Measurements from ENCODE around the gene AMOT.

DNA sequence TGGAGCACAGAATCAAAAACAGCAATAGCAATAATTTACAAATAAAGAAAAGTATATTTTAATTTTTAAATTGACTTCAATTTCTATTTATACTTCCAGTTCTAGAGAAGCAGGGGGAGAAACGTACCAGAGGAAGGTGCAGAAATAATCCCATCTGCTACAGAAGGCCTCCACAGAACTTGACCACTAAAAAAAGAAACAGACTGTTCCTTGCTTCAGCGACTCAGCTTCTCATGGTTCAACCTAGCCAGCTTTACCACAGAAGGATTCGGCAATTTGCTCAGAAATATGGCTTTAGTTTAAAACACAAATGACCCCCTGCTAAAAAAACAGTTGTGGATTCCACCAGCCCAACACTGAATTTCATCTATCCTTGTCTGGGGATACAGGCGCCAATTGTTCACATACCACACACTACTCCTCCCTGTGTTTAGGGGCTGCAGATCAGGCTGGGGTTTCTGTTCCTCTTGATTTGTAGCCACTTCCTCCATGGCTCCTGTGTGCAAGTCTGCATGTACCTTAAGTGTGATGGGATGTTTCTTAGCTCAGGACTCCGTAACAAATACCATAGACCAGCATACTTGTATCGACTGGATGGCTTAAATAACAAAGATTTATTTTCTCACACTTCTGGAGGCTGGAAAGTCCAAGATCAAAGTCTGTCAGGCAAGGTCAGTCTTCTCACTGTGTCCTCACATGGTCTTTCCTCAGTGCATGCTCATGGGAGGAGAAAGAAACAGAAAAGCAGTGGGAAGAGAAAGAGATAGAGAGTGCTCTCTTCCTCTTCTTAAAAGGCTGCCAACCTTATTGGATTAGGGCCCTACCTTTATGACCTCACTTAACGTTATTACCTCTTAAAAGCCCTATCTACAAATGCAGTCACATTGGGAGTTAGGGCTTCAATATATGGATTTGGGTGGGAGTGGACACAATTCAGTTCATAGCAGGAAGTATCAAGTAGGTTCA, 79.1 kb downstream of the AMOT start:
- TF ChIP-seq, protein P1, sequence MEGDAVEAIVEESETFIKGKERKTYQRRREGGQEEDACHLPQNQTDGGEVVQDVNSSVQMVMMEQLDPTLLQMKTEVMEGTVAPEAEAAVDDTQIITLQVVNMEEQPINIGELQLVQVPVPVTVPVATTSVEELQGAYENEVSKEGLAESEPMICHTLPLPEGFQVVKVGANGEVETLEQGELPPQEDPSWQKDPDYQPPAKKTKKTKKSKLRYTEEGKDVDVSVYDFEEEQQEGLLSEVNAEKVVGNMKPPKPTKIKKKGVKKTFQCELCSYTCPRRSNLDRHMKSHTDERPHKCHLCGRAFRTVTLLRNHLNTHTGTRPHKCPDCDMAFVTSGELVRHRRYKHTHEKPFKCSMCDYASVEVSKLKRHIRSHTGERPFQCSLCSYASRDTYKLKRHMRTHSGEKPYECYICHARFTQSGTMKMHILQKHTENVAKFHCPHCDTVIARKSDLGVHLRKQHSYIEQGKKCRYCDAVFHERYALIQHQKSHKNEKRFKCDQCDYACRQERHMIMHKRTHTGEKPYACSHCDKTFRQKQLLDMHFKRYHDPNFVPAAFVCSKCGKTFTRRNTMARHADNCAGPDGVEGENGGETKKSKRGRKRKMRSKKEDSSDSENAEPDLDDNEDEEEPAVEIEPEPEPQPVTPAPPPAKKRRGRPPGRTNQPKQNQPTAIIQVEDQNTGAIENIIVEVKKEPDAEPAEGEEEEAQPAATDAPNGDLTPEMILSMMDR (IDR thresholded peaks at IDR 0.05): no peak
- TF ChIP-seq POLR2AphosphoS5 (IDR thresholded peaks at IDR 0.05) (no peak), POLR2A (IDR thresholded peaks at IDR 0.05) (no peak)
